AG04450 (cell line): ENCODE data around the gene NFIA. TPM values are rescaled to one million over a fixed set of nuclear protein-coding genes. Genes with fewer than 3 reads are reported as not detected.

Source experiments
- CTCF ChIA-PET: fragments of 300-600, 350-600 bp; formaldehyde crosslinking; extraction: SDS; loops from one replicate; lab custom pipeline; 2022; ENCODE audit warnings: antibody characterized with exemption, inconsistent platforms; lab: Charles Lee
- POLR2A ChIA-PET: fragments of 350-600 bp; formaldehyde crosslinking; extraction: SDS; loops from one replicate; lab custom pipeline; 2021; ENCODE audit warnings: antibody characterized with exemption, inconsistent platforms; lab: Yijun Ruan, JAX
- DNase-seq: peaks from one replicate; pipeline ENCODE4 v3.0.0-alpha.2; 2011; ENCODE audit warnings: low read depth, low spot score
- H3K27ac ChIP-seq: one replicate; pipeline ENCODE4 v1.5.1; 2012; ENCODE audit warnings: low read depth, low read length, control low read depth
- H3K27me3 ChIP-seq: one replicate; pipeline ENCODE4 v1.6.0; 2012; ENCODE audit warnings: low read length; ENCODE audit not compliant: control insufficient read depth, insufficient read depth
- H3K4me3 ChIP-seq: 2 replicates; pipeline ENCODE4 v1.5.1; 2011; ENCODE audit warnings: mild to moderate bottlenecking, low read depth, low read length, control low read depth
- H3K9me3 ChIP-seq: 2 replicates; pipeline ENCODE4 v1.5.1; 2012; ENCODE audit warnings: low read length; ENCODE audit not compliant: control insufficient read depth, insufficient read depth
- polyA plus RNA-seq: library from polyadenylated mRNA; depleted of rRNA; stranded (reverse); fragments of >200 nt; gene quantifications from 2 replicates; pipeline ENCODE4 v1.2.3, GENCODE V29; 2011
- TF ChIP-seq, protein P1 (sequence below): IDR thresholded peaks from 2 replicates; pipeline ENCODE4 v1.5.1; 2011; ENCODE audit warnings: low read depth, low read length, control low read depth, inconsistent platforms

Gene NFIA
- polyA plus RNA-seq, 1 experiment = 3.9 TPM

DNA sequence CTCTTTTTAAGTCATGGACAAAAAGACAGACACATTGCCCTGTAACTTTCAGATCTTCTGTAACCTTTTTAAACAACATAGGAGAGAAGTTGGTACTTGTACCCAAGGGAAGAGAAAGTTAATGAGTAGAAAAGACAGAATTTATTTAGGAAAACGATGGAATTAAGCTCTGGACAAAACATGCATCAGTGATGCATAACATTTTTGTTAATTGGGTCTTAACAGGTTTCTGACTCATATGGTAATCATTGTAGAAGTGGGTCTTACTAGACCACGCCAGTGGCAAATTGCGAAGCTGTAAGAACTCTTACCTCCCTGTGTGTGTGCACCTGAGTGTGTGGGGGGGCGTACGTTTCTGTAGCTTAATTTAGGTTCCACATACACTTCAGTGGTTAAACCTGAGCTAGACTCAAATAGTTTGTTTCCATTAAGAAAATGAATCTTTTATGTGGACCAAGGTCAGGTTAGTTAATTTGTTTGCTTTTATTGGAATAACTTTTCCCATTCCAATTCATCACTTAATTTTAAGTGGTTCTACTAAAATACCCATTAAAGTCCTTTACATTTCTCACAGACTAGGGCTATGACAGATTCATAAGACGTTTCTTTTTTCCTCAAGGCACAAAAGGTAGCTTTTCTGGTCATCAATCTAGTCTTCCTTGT is 48.1 kb downstream of the NFIA start:
- TF ChIP-seq, protein P1, sequence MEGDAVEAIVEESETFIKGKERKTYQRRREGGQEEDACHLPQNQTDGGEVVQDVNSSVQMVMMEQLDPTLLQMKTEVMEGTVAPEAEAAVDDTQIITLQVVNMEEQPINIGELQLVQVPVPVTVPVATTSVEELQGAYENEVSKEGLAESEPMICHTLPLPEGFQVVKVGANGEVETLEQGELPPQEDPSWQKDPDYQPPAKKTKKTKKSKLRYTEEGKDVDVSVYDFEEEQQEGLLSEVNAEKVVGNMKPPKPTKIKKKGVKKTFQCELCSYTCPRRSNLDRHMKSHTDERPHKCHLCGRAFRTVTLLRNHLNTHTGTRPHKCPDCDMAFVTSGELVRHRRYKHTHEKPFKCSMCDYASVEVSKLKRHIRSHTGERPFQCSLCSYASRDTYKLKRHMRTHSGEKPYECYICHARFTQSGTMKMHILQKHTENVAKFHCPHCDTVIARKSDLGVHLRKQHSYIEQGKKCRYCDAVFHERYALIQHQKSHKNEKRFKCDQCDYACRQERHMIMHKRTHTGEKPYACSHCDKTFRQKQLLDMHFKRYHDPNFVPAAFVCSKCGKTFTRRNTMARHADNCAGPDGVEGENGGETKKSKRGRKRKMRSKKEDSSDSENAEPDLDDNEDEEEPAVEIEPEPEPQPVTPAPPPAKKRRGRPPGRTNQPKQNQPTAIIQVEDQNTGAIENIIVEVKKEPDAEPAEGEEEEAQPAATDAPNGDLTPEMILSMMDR = no peak
- Histone ChIP-seq H3K27ac (no peak overlapping the region), H3K4me3 (no peak overlapping the region), H3K27me3 (no peaks in the 10 kb centered on the region), H3K9me3 (no peaks in the 10 kb centered on the region)
- ChIA-PET POLR2A (no interaction called here), CTCF (interaction anchor here (0.7 kb wide), 1 partner anchor 11 kb away, joined by 4 read pairs; no protein-coding TSS in a partner anchor)
- no peak for DNase-seq

DNA sequence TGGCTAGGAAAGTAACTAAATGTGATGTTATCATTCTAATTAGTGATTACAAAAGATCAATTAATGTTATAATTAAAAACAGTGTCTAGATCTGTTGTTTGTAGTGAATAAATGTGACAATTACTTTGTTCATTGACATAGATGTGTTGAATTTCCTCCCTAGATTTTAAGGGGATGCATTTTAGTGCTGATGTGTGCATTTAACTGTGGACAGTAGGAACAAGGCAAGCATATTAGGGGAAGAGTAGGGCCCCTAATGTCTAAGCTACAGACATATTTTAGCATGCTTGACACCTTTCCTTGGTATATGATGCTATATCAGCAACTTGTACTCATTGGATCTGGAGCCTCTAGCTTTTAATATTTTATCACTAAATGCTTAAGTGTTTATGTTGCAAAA is 48.9 kb downstream of the NFIA start:
- CTCF ChIA-PET = interaction anchor here (0.6 to 1.5 kb wide), 2 partner anchors 81 to 1351 kb away, joined by 4 read pairs; no protein-coding TSS in a partner anchor
- H3K4me3 ChIP-seq = no peak overlapping the region
- POLR2A ChIA-PET = interaction anchor here (0.6 kb wide), 1 partner anchor 64 kb away, joined by 3 read pairs; no protein-coding TSS in a partner anchor
- H3K27me3 ChIP-seq = no peaks in the 10 kb centered on the region
- no peak for DNase-seq
- TF ChIP-seq, protein P1 = no peak
- H3K9me3 ChIP-seq = no peaks in the 10 kb centered on the region
- H3K27ac ChIP-seq = no peak overlapping the region

DNA sequence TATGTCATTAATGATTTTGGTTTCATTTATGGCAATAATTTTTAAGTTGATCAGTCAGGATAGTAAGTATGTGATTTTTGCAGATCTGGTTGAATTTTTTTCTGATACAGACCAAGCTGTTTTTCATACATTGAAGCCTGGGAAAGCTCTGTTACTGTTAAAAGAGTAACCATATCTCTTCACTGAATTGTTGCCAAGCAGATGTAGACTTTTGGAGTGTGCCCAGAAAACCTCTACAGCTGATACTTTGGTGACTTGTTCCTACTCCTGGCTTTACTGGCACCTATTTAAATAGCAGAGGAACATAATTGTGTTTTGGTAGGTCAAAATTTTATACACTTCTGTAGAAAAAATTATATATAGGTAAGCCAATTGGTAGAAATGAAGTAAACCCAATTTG is 49.4 kb downstream of the NFIA start:
- Histone ChIP-seq H3K27me3 (no peaks in the 10 kb centered on the region), H3K4me3 (no peak overlapping the region), H3K9me3 (no peaks in the 10 kb centered on the region), H3K27ac (no peak overlapping the region)
- CTCF ChIA-PET = interaction anchor here (1.5 kb wide), 1 partner anchor 82 kb away, joined by 4 read pairs; no protein-coding TSS in a partner anchor
- POLR2A ChIA-PET = no interaction called here
- DNase-seq = peak; percentile 3
- TF ChIP-seq, protein P1 = no peak

DNA sequence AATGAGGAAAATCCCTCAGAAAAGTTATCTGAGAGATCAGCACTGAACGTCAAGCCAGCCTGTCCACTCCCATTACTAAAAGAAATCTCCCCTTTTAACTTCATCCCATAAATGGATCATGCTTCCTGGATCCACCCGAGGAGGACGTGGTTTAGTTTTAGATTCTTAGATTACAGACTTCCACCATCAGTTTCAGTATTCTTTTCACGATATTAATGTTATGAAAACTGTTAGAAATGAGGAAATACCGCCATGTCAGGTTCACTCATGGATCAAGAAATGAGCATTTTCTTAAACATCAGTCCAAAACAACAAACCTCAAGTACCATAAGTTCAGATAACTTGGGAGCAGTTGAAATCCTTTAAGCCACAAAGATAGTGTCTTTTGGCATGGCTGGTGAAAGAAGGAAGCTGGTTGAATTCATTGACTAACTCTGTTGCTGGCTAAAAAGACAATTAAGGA is 49.8 kb downstream of the NFIA start:
- Histone ChIP-seq H3K27ac (no peak overlapping the region), H3K27me3 (no peaks in the 10 kb centered on the region), H3K4me3 (no peak overlapping the region), H3K9me3 (no peaks in the 10 kb centered on the region)
- POLR2A ChIA-PET = no interaction called here
- CTCF ChIA-PET = interaction anchor here (1.5 kb wide), 1 partner anchor 82 kb away, joined by 4 read pairs; no protein-coding TSS in a partner anchor
- TF ChIP-seq, protein P1 = no peak
- DNase-seq = no peak
